Neural cell (in vitro differentiated cells): Measurements from ENCODE around the gene INPP5A. TPM values are rescaled to one million over a fixed set of nuclear protein-coding genes. Genes with fewer than 3 reads are reported as not detected.

Source experiments
- H2AFZ ChIP-seq: fragments of 200-600, 300-800 bp; sonication (generic), shearing (Covaris generic); 2 replicates; pipeline ENCODE4 v1.6.0; 2014; ENCODE audit warnings: low read depth, mild to moderate bottlenecking, antibody characterized with exemption, low read length, moderate library complexity
- H3F3A ChIP-seq: fragments of 200-600 bp; shearing (Covaris generic); 2 replicates; pipeline ENCODE4 v1.6.1; 2016; ENCODE audit warnings: mild to moderate bottlenecking, moderate library complexity, mixed read lengths, antibody characterized with exemption, low read length; ENCODE audit not compliant: insufficient read depth, poor library complexity, severe bottlenecking
- H3K27ac ChIP-seq: fragments of 200-600, 300-800 bp; sonication (generic), shearing (Covaris generic); 2 replicates; pipeline ENCODE4 v1.5.1; 2014; ENCODE audit warnings: mild to moderate bottlenecking, low read length, moderate library complexity
- H3K27me3 ChIP-seq: fragments of 300-800, 200-600 bp; sonication (generic), shearing (Covaris generic); 2 replicates; pipeline ENCODE4 v1.6.0; 2014; ENCODE audit warnings: mild to moderate bottlenecking, low read depth, low read length, moderate library complexity; ENCODE audit not compliant: insufficient read depth
- H3K36me3 ChIP-seq: fragments of 300-800, 200-600 bp; sonication (generic), shearing (Covaris generic); 2 replicates; pipeline ENCODE4 v1.5.1; 2014; ENCODE audit warnings: mild to moderate bottlenecking, antibody characterized with exemption, low read length, moderate library complexity; ENCODE audit not compliant: insufficient read depth
- H3K4me2 ChIP-seq: fragments of 300-800, 200-600 bp; sonication (generic), shearing (Covaris generic); 2 replicates; pipeline ENCODE4 v1.6.0; 2014; ENCODE audit warnings: mild to moderate bottlenecking, low read length
- H3K4me3 ChIP-seq: fragments of 300-800, 200-600 bp; sonication (generic), shearing (Covaris generic); 2 replicates; pipeline ENCODE4 v1.5.1; 2014; ENCODE audit warnings: mild to moderate bottlenecking, low read length, moderate library complexity
- H3K79me2 ChIP-seq: fragments of 200-600 bp; shearing (Covaris generic); replicated peaks from 2 replicates; pipeline ENCODE4 v1.6.0; 2014; ENCODE audit warnings: mild to moderate bottlenecking, low read length, moderate library complexity; ENCODE audit not compliant: insufficient read depth
- H3K9ac ChIP-seq: fragments of 300-800, 200-600 bp; sonication (generic), shearing (Covaris generic); 2 replicates; pipeline ENCODE4 v1.6.1; 2016; ENCODE audit warnings: mild to moderate bottlenecking, low read length, mixed read lengths
- H3K9me2 ChIP-seq: fragments of 200-600 bp; shearing (Covaris generic); 2 replicates; pipeline ENCODE4 v1.6.1; 2016; ENCODE audit warnings: mild to moderate bottlenecking, low read length, mixed read lengths; ENCODE audit not compliant: insufficient read depth
- H3K9me3 ChIP-seq: fragments of 200-600, 300-800 bp; sonication (generic), shearing (Covaris generic); 2 replicates; pipeline ENCODE4 v1.6.1; 2016; ENCODE audit warnings: mild to moderate bottlenecking, mixed run types, low read length, moderate library complexity, mixed read lengths
- H4K20me1 ChIP-seq: fragments of 200-600 bp; shearing (Covaris generic); 2 replicates; pipeline ENCODE4 v1.6.1; 2016; ENCODE audit warnings: mild to moderate bottlenecking, mixed run types; ENCODE audit not compliant: insufficient read depth
- CTCF ChIP-seq: fragments of 450-650 bp; IDR thresholded peaks from 2 replicates; pipeline ENCODE4 v1.5.1; 2014; ENCODE audit warnings: antibody characterized with exemption, mild to moderate bottlenecking, moderate library complexity; ENCODE audit not compliant: poor library complexity, severe bottlenecking
- EP300 ChIP-seq: fragments of 450-650 bp; conservative IDR thresholded peaks from 2 replicates; pipeline ENCODE4 v1.6.1; 2014; ENCODE audit warnings: antibody characterized with exemption, mild to moderate bottlenecking, moderate library complexity; ENCODE audit not compliant: poor library complexity, severe bottlenecking
- EZH2 ChIP-seq: fragments of 200-600, 300-800 bp; shearing (Covaris generic), sonication (generic); IDR thresholded peaks from 2 replicates; pipeline ENCODE4 v1.6.1; 2014; ENCODE audit warnings: antibody characterized with exemption, low read length, borderline replicate concordance, mild to moderate bottlenecking; ENCODE audit not compliant: insufficient read depth, poor library complexity, severe bottlenecking
- MXI1 ChIP-seq: fragments of 450-650 bp; conservative IDR thresholded peaks from 2 replicates; pipeline ENCODE4 v1.6.1; 2014; ENCODE audit warnings: antibody characterized with exemption, mild to moderate bottlenecking; ENCODE audit not compliant: poor library complexity, severe bottlenecking
- REST ChIP-seq: IDR thresholded peaks from 2 replicates; pipeline ENCODE4 v1.6.1; 2012; ENCODE audit warnings: borderline replicate concordance
- TAF1 ChIP-seq: IDR thresholded peaks from 2 replicates; pipeline ENCODE4 v1.6.1; 2012; ENCODE audit warnings: low read depth
- polyA plus RNA-seq: library from polyadenylated mRNA; depleted of rRNA; stranded (reverse); fragments of >200 nt; gene quantifications from 2 replicates; pipeline ENCODE4 v1.2.3, GENCODE V29; 2014

INPP5A gene
- polyA plus RNA-seq, 1 donor from 2014 or later: 48.8 TPM

GRCh38 chr10:132677096-132677472 is 139.5 kb downstream of the INPP5A start:
- Histone ChIP-seq H4K20me1 (no peaks in the 10 kb centered on the region), H3K9me3 (no peaks in the 10 kb centered on the region), H3F3A (no peaks in the 10 kb centered on the region), H3K4me2 (no peak overlapping the region), H3K36me3 (no peaks in the 10 kb centered on the region), H3K4me3 (no peak overlapping the region), H3K27ac (no peak overlapping the region), H2AFZ (no peak overlapping the region), H3K79me2 (no peaks in the 10 kb centered on the region), H3K27me3 (no peaks in the 10 kb centered on the region), H3K9ac (no peak overlapping the region), H3K9me2 (no peaks in the 10 kb centered on the region)
- no peak for TF ChIP-seq MXI1
- TF ChIP-seq TAF1: no peak

DNA sequence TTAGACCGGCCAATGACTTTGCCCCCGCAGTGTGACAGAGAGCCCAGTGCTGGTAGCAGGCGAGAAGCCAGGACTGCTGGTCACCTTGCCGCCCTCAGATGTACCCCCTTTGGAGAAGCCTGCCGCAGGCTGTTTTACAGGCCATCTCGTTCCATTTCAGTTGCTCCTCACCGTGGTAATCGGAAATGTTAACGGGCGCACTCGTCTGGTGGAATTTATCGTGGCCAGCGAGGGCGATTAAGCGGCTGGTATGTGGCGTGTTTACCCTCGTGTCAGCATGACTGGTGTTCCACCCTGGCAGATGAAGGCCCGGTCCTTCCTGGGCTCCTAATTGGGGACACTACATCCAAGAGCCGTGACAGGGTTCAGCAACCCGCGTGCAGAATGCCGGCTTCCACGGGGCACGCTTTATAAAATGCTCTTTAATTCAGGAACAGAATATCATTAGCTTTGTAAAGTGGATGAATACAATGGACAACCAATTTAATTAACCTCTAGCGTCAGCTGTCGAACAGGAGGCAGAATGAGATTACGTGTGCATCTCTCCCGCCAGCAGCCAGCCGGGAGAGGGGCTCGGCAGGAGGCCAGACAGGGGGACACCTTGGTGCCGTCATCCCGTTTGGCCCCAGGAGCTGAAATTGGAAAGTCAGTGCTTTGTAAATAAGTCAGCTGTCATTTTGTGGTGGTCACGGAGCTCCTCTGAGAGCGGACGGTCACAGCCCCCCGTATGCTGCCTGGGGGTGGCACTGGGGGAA is 140.1 kb downstream of the INPP5A start:
- no peak overlapping the region for H3K9ac ChIP-seq
- H3K9me3 ChIP-seq: no peaks in the 10 kb centered on the region
- H4K20me1 ChIP-seq: no peaks in the 10 kb centered on the region
- no peaks in the 10 kb centered on the region for H3K79me2 ChIP-seq
- H3K4me3 ChIP-seq: no peak overlapping the region
- no peaks in the 10 kb centered on the region for H3F3A ChIP-seq
- H2AFZ ChIP-seq: no peak overlapping the region
- no peak overlapping the region for H3K27ac ChIP-seq
- H3K27me3 ChIP-seq: no peaks in the 10 kb centered on the region
- H3K9me2 ChIP-seq: no peaks in the 10 kb centered on the region
- H3K4me2 ChIP-seq: no peak overlapping the region
- no peaks in the 10 kb centered on the region for H3K36me3 ChIP-seq
- TF ChIP-seq TAF1 (no peak), REST (no peak), CTCF (no peak), EP300 (no peak), MXI1 (no peak), EZH2 (no peak)
